HG02885 (cell line): Measurements from ENCODE around the gene CLCN1.
A peak's percentile ranks its signal among the peaks of the same experiment; 100 is the strongest.

Source experiments
- ATAC-seq: cut with Tn5 transposase; IDR thresholded peaks from one replicate; pipeline ENCODE4 v1.9.1; 2021; ENCODE audit warnings: mild to moderate bottlenecking; ENCODE audit not compliant: unreplicated experiment, poor library complexity

CLCN1 gene

DNA sequence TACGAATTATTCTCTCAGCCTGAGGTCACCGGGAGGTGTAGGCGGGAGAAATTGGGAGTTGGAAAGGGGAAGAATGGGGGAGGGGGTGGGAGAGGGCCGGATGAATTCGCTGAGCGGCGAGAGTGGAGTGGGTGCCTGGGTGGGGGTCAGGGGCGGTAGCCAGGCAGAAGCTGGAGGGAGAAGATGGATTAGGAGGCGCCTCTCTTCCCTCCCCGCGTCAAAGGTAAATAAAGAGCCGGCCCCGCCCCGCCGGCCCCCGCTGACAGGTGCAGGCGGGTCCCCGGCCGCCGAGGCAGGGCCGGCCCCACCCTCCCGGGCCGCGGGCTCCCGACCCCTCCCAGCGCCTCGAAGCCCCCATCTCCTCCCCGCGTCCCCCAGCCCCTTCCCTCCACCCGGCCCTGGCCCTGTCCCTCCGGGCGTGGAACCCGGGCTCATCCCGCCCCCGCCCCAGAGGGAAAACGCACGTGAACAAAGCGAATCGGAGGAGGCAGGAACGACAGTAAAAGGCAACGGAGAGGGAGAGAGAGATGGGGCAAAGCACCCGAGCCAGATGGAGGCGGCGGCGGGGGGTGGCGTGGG is 45.7 kb downstream of the CLCN1 start:
- ATAC-seq = no peak

DNA sequence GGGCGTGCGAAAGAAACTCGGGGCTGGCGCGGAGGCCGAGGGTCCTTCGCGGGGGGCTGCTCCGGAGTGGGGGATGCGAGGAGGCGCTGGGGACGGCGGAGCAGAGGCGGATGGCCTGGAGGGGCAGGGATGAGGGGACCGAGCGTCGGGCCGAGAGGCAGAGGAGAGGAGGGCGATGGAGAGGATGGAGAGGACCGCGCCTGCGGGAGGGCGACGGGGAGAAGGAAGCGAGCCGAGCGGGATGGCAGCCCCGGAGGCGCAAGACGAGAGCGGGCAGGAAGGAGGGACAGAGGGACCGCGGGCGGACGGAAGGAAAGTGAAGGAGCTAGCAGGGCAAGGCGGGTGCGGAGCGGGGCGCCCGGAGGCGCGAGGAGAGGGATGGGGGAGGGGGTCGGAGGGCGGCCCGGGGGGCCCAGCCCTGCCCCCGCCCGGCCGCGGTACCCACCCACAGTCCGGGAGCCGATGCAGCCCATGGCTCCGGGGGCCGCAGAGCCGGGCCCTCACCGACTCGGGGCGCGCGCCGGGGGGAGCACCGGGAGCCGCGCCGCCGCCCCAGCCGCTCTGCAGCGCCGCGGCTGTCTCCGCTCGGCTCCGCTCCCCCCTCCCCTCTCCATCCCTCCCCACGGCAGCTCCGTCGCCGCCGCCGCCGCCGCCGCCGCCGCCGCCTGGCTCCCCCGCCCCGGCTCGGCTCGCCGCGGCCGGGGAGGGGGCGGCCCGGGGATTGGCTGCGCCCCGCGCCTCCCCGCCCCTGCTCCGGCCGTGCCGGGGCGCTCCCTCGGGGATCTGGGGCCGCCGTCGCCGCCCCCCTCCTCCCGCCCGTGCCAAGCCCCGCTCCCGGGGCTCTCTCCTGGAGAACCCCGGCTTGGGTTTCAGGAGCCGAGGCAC is 46.5 kb downstream of the CLCN1 start, which contains the start of gene FAM131B:
TSS of gene FAM131B (minus strand) at position 583 of the 885 bp plus-strand sequence. CDS start at position 473, 110 bp downstream.
- ATAC-seq = peak; percentile 54

DNA sequence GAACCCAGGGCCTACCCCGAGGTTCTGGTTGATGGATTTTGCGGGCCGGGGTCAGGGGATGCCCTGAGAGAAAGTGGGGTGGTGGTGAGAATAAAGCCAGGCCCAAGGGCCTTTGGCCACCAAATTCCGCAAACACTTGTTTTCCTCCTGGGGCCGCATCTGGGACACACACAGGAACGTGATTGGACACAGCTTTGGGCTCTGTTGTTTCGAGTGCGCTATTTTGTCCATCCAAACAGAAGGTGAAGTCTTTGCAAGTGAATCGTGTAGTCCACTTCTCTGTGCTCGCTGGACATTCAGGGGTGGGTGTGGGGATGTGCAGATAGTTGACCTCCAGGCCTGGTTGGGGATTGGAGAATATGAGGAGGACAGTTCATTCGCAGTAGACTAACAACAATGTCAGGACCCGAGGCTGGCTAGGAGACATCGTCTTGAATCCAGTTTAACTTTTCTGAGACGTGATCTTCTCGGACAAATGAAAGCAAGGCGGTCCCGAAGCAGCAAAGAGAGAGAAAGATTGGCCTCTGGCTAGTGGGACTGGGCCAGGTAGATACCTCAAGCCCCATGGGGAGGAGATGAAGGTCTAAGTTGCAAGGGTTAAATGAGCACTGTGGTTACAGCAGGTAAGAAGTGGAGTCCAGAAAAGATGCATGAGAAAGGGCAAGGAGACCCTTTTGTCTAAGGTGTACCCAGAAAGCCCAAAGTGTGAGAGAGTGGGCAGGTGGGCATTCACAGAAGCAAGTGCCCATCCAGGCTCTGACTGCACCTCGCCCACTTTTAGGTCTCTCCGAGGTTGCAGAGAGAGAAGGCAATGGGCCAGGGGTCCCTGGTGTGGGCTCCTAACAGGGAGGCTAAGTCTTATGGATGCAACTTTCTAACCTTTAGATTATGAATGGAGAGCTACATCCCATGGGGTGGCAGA is 47.4 kb downstream of the CLCN1 start:
- no peak for ATAC-seq

GRCh38 chr7:143367972-143368371 is 52.1 kb downstream of the CLCN1 start:
- ATAC-seq = no peak

DNA sequence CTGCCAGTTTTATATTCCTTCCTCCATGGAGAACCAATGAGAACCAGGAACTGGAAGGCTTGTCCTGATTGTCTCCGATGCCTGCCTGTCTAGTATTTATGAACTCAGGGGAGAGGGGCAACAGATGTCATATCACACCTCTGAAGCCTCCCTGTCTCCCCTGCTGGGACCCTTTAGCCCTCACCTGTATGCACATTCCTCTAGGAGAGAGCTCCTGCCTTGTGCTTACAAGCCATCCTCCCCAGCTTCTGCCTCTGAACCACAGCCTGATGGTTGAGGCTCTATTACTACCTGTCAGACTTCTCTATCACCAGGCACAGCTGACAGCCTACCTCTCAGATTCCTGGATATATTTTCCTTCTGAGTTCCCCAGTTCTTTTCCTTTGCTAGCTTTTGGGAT is 52.5 kb downstream of the CLCN1 start:
- no peak for ATAC-seq

GRCh38 chr7:143369678-143370651 is 54.1 kb downstream of the CLCN1 start:
- ATAC-seq = no peak

DNA sequence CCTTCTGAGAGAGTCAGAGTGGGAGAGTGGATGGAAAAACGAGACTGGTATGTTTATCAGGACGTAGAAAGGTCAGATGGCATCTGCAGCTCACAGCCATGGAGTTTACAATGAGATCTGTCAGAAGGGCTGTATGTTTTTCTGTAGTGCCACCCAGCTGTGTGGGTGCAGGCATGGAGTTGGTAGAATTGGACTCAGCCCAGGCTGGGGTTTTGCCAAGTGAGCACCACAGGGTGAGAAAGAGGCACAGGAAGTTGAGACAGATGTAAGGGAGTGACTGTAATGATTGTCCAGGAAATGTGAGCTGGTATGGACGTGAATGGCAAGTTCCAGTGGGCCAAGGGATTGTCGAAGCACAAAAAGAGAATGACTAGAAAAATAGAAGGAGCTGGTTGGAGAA is 56.2 kb downstream of the CLCN1 start:
- ATAC-seq = no peak

DNA sequence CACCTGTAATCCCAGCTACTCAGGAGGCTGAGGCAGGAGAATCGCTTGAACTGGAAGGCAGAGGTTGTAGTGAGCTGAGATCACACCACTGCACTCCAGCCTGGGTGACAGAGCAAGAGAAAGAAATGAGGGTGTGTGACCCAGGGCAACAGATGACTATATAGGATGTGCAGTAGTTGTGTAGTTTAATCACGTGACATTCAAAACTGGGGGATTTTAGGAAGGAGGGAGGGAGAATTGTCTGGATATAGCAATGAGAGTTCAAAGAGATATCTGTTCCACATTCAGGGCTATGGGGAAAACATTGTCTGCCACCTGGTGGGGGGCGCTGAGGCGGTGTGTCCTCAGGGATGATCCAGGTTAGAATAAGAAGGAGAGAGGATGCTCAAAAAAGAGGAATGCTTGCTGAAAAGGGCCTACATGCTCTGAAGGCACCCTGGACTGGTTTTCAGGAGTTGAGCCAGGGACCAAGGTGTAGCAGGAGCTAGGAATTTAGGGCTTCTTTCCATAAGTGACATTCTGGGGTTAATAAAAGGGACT is 57.4 kb downstream of the CLCN1 start:
- ATAC-seq = no peak

DNA sequence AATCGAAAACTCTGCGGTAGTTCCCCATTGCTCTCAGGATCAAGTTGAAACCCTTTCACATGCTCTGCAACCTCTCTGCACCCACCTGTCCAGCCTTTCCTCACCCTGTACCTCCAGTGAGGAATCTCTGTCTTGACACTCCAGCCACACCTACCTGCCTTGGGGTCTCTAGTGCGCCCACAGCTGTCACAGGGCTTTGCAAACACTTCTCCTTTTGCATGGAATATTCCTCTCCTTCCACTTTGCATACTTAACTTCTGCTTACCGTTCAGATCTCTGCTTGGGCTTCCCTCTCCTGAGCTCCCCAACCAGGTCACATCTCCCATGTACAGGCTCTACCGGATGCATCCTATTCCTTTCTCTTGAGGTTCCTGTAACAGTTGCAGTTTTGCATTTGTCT is 58.6 kb downstream of the CLCN1 start:
- no peak for ATAC-seq

DNA sequence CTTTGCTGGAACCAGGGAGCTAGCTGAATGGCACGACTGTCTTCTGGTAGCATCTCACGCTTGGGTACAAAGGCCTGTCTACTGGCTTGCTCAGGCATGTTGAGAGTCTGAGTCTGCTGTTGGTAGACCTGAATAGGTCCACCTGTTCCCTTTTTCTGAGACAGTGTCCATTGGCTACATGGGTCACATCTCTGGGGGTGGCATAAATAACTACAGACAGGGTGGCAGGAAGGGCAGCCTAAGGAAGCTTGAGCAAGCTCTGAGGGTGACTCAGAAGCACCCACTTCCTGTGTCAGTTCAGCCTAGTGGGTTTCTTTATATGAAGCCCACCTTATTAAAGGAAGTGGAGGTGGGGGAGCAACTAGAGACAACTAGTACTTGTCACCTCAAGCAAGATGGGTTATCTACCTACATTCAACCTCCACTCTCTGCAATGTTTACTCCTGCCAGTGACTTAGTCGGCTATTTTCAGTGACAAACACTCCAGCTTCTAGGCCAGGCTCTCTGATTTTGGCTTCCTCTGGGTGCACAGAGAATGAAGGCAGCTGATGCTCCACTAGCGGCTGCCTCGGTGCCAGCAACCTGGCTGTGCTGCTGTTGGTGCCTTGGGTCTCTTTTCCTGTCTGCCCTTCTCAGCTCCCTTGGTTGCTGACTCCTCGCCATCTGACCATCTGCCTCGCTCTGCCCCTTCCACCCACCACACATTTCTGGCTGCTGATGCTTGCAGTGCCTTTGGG is 59.6 kb downstream of the CLCN1 start:
- no peak for ATAC-seq

- ATAC-seq = no peak
These were observed 60.5 kb downstream of the CLCN1 start for GRCh38 chr7:143376396-143376795.

GRCh38 chr7:143379611-143380259 is 63.8 kb downstream of the CLCN1 start:
- ATAC-seq = peak; percentile 4

DNA sequence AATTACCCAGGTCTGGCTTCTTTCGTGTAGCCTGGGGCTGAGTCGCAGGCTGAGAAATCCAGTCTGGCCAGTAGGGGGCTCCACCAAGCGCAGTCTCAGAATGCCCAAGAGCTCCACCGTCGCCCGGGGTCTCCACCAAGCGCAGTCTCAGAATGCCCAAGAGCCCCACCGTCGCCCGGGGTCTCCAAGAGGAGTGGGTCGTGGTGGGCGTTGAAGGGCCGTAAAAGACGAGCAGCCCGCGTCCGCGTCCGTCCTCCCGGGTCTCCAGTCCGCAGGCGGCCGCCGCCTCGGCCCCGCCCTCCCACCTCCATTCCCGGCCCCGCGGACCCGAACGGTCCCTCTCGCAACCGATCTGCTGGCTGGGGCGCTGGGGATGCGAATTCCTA is 64.3 kb downstream of the CLCN1 start:
- ATAC-seq = peak; percentile 54

DNA sequence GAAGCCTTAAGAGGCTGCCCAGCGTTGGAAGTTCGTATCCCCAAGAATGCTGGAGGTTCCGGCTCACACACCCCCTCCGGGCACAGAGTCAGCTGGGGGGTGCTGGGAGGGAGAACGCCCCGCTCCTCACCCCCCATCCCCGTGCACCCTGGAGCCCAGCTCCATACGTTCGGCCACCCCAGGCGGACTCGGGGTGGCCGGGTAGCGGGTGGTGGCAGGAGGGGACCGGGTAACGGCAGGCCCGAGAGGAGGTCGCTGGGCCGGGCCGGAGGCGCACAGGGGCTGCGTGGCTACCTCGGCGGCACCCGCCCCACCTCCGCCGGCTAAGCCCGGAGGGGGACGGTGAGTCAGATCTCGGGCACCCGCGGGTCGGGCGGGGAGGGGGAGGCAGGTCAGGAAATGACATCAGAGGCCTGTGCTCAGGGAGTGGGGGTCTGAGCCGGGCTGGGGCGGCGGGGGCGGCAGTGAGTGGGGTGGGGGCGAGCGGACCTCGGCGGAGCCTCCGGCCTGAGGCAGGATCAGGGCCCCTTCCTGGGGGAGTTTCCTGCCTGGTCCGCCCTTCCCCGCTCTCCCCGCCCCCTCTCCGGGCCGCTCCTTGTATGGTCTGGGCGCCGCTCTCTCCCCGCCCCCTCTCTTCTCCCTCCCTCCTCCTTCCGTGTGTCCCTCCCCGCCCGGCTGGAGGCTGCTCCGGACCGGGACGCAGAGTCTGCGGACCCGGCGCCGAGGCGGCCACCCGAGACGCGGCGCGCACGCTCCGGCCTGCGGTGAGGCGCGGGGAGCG is 64.9 kb downstream of the CLCN1 start, which contains the start of gene ZYX:
TSS of gene ZYX (plus strand) at position 700 of the 781 bp plus-strand sequence. CDS start 227 bp downstream, outside the sequence.
- ATAC-seq = peak; percentile 80

DNA sequence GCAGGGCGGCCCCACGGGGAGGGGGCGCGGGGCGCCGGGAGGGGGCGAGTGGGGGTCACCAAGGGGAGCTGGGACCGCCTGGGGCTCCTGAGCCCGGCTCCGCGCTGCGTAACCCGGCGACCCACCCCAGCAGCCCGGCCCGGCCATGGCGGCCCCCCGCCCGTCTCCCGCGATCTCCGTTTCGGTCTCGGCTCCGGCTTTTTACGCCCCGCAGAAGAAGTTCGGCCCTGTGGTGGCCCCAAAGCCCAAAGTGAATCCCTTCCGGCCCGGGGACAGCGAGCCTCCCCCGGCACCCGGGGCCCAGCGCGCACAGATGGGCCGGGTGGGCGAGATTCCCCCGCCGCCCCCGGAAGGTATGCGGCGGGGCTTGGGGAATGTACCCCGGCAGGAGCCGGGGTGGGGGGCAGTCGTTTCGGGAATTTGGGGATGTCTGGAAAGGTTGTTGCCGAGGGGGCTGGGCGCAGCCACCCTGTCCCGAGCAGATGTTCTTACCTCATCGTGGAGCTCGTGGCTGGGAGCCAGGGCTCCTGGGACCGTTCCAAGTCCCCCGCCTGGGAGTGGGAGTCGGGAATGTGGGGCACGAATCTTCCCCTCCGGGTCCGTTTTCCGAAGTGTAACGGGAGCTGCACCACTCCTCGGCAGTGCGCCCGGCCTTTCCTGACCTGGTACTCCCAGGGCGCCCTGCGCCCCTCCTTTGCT is 65.7 kb downstream of the CLCN1 start:
- ATAC-seq = peak; percentile 13

DNA sequence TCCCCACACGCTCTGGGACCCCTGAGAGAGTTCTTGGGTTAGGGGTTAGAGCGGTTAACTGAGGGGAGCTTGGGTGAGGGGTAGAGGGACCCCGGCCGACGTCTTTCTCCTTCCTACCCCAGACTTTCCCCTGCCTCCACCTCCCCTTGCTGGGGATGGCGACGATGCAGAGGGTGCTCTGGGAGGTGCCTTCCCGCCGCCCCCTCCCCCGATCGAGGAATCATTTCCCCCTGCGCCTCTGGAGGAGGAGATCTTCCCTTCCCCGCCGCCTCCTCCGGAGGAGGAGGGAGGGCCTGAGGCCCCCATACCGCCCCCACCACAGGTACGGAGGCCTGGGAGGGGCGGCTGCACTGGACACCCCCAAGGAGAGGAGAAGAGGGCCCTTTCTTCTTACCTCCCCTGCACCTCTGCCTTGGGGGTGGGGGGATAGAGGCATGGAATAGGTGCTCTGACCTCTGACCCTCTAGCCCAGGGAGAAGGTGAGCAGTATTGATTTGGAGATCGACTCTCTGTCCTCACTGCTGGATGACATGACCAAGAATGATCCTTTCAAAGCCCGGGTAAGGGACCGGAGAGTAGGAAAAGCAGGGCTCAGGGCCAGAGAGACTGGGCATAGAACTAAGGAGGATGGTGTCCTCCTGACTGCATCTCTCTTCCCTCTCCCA is 66.3 kb downstream of the CLCN1 start:
- ATAC-seq = no peak
